IMR-90 (cell line): ENCODE results near the gene PARK7. TPM values are rescaled to one million over a fixed set of nuclear protein-coding genes. Genes with fewer than 3 reads are reported as not detected.

ENCODE experiments used
- ATAC-seq: fragments of 200-7000 bp; cut with Tn5 transposase; 2 replicates; pipeline ENCODE4 v1.9.1; 2020; ENCODE audit warnings: low read depth, mild to moderate bottlenecking, moderate library complexity
- BruUV-seq: library from RNA; stranded (reverse); fragments of 400-500 nt; replicated peaks from 2 replicates; lab custom pipeline; 2021; lab: Mats Ljungman, UMichigan
- CTCF ChIA-PET: fragments of 300-600 bp; formaldehyde crosslinking; extraction: SDS; loops from one replicate; lab custom pipeline; 2021; ENCODE audit warnings: antibody characterized with exemption; lab: Yijun Ruan, JAX
- POLR2A ChIA-PET: fragments of 300-600 bp; sonication (Branson Sonifier 250); formaldehyde crosslinking; loops from one replicate; lab custom pipeline; 2022; ENCODE audit warnings: antibody characterized with exemption; ENCODE audit not compliant: unreplicated experiment; lab: Charles Lee
- DNase-seq: peaks from one replicate; pipeline ENCODE4 v3.0.0; 2013
- H2AFZ ChIP-seq: replicated peaks from 2 replicates; pipeline ENCODE3; 2013; ENCODE audit warnings: low read length, mild to moderate bottlenecking; ENCODE audit not compliant: poor library complexity
- H2AK5ac ChIP-seq: 2 replicates; pipeline ENCODE4 v1.6.1; 2013; ENCODE audit warnings: low read depth, low read length, inconsistent platforms
- H2AK9ac ChIP-seq: replicated peaks from 2 replicates; pipeline ENCODE3; 2013; ENCODE audit warnings: mild to moderate bottlenecking, low read depth, low read length, moderate library complexity; ENCODE audit not compliant: poor library complexity
- H2BK120ac ChIP-seq: 2 replicates; pipeline ENCODE4 v1.6.1; 2013; ENCODE audit warnings: low read depth, low read length, inconsistent platforms
- H2BK15ac ChIP-seq: 3 replicates; pipeline ENCODE4 v1.6.1; 2013; ENCODE audit warnings: low read depth, low read length, inconsistent platforms
- H2BK20ac ChIP-seq: 2 replicates; pipeline ENCODE4 v1.6.1; 2013; ENCODE audit warnings: low read depth, mild to moderate bottlenecking, inconsistent platforms, low read length, moderate library complexity
- H2BK5ac ChIP-seq: 2 replicates; pipeline ENCODE4 v1.6.1; 2013; ENCODE audit warnings: mild to moderate bottlenecking, low read depth, low read length, inconsistent platforms; ENCODE audit not compliant: poor library complexity, severe bottlenecking
- H3K14ac ChIP-seq: replicated peaks from 2 replicates; pipeline ENCODE4 v1.6.1; 2013; ENCODE audit warnings: low read depth, low read length, inconsistent platforms
- H3K18ac ChIP-seq: 2 replicates; pipeline ENCODE4 v1.6.1; 2013; ENCODE audit warnings: low read depth, low read length, control low read depth
- H3K23ac ChIP-seq: 2 replicates; pipeline ENCODE4 v1.6.1; 2013; ENCODE audit warnings: low read depth, low read length, inconsistent platforms
- H3K27ac ChIP-seq: 2 replicates; pipeline ENCODE4 v1.5.1; 2013; ENCODE audit warnings: mild to moderate bottlenecking, control low read depth, low read length; ENCODE audit not compliant: insufficient read depth
- H3K27me3 ChIP-seq: 2 replicates; pipeline ENCODE4 v1.6.1; 2013; ENCODE audit warnings: low read length; ENCODE audit not compliant: control insufficient read depth, insufficient read depth
- H3K36me3 ChIP-seq: 2 replicates; pipeline ENCODE4 v1.6.1; 2013; ENCODE audit warnings: low read length, mixed read lengths; ENCODE audit not compliant: control insufficient read depth, insufficient read depth
- H3K4ac ChIP-seq: 2 replicates; pipeline ENCODE4 v1.6.1; 2013; ENCODE audit warnings: low read depth, low read length, inconsistent platforms
- H3K4me1 ChIP-seq: 2 replicates; pipeline ENCODE4 v1.6.1; 2013; ENCODE audit warnings: low read length, mixed read lengths; ENCODE audit not compliant: control insufficient read depth, insufficient read depth
- H3K4me2 ChIP-seq: 2 replicates; pipeline ENCODE4 v1.6.1; 2013; ENCODE audit warnings: low read depth, mild to moderate bottlenecking, control low read depth, low read length, moderate library complexity
- H3K4me3 ChIP-seq: 2 replicates; pipeline ENCODE4 v1.5.1; 2013; ENCODE audit warnings: low read depth, mild to moderate bottlenecking, control low read depth, low read length, moderate library complexity; ENCODE audit not compliant: insufficient read depth
- H3K56ac ChIP-seq: 2 replicates; pipeline ENCODE4 v1.6.1; 2013; ENCODE audit warnings: low read length, inconsistent platforms; ENCODE audit not compliant: insufficient read depth; ENCODE audit errors: extremely low read depth
- H3K79me1 ChIP-seq, 2 experiments: 2 replicates each; pipeline ENCODE4 v1.6.1; 2013; ENCODE audit warnings: low read length in 2 of 2, inconsistent platforms in 1 of 2, low read depth in 1 of 2
- H3K9ac ChIP-seq: 2 replicates; pipeline ENCODE4 v1.6.1; 2013; ENCODE audit warnings: low read depth, low read length, control low read depth
- H3K9me1 ChIP-seq: 2 replicates; pipeline ENCODE4 v1.6.1; 2013; ENCODE audit warnings: low read length, inconsistent platforms; ENCODE audit not compliant: insufficient read depth
- H3K9me3 ChIP-seq: 2 replicates; pipeline ENCODE4 v1.6.1; 2013; ENCODE audit warnings: low read length; ENCODE audit not compliant: control insufficient read depth, insufficient read depth
- H4K20me1 ChIP-seq: 2 replicates; pipeline ENCODE4 v1.6.1; 2013; ENCODE audit warnings: low read length, inconsistent platforms; ENCODE audit not compliant: insufficient read depth
- H4K5ac ChIP-seq: 2 replicates; pipeline ENCODE4 v1.6.1; 2013; ENCODE audit warnings: mild to moderate bottlenecking, low read depth, low read length, control low read depth
- H4K8ac ChIP-seq, 2 experiments: 2 replicates each; pipeline ENCODE4 v1.6.1; 2013; ENCODE audit warnings: low read depth in 2 of 2, low read length in 2 of 2, control low read depth in 1 of 2, inconsistent platforms in 1 of 2
- H4K91ac ChIP-seq: 2 replicates; pipeline ENCODE4 v1.6.1; 2013; ENCODE audit warnings: low read depth, low read length, inconsistent platforms; ENCODE audit not compliant: insufficient read depth
- MXI1 ChIP-seq: IDR thresholded peaks from 2 replicates; pipeline ENCODE4 v1.6.1; 2012; ENCODE audit warnings: low read depth, mild to moderate bottlenecking, low read length, moderate library complexity, borderline replicate concordance
- RCOR1 ChIP-seq: IDR thresholded peaks from 2 replicates; pipeline ENCODE4 v1.6.1; 2012; ENCODE audit warnings: mild to moderate bottlenecking, low read length, improper control_type of control experiment; ENCODE audit not compliant: insufficient replicate concordance
- WGBS, 2 experiments: methylation state at CpG; one replicate each; pipeline versions ENCODE4 v1.1.5 to v1.1.7; 2013; ENCODE audit warnings: missing lambda C conversion rate in 2 of 2; ENCODE audit not compliant: insufficient read length in 1 of 2; ENCODE audit errors: extremely low coverage in 2 of 2; 5-methylcytosine and 5-hydroxymethylcytosine counted together
- dilution Hi-C: fragments of 300-500 bp; cut with HindIII; formaldehyde crosslinking; loops from one replicate; pipeline ENCODE4 v1.14.3; 2018; ENCODE audit warnings: low sequenced_read_pairs; ENCODE audit not compliant: unreplicated experiment
- in situ Hi-C: fragments of 300-500 bp; cut with MboI; formaldehyde crosslinking; loops from 3 replicates; pipeline ENCODE4 v1.14.3; 2019; ENCODE audit warnings: low sequenced_read_pairs, inconsistent platforms, mixed read lengths
- intact Hi-C: fragments of 100-400 bp; cut with micrococcal nuclease; formaldehyde crosslinking; loops from 2 replicates; pipeline ENCODE4 v1.10.0; 2022
- polyA plus RNA-seq, 3 experiments: library from polyadenylated mRNA; depleted of rRNA; stranded (reverse); fragments of >200 nt; gene quantifications; 2 replicates each; pipeline ENCODE4 v1.2.3, GENCODE V29; 2012; ENCODE audit warnings: low replicate concordance in 1 of 3
- total RNA-seq: library from RNA; depleted of rRNA; stranded (reverse); fragments of >200 nt; gene quantifications from 2 replicates; pipeline ENCODE4 v1.2.3, GENCODE V29; 2012

Gene PARK7
- total and polyA plus RNA-seq, 2 of the 4 experiments (the other 2 are of a cell fraction): 207 to 357 TPM

GRCh38 chr1:8011923-8012858 is 50.7 kb downstream of the PARK7 start:
- ChIA-PET POLR2A (no interaction called here), CTCF (interaction anchor here (0.9 to 5.2 kb wide), 3 partner anchors 28 to 302 kb away, joined by 5 to 27 read pairs (median 5); no protein-coding TSS in a partner anchor)
- H4K20me1 ChIP-seq: peaks cover 55% of the 10 kb centered on the region
- peaks cover 47% of the 10 kb centered on the region for H3K36me3 ChIP-seq
- H2AK9ac ChIP-seq: no peak overlapping the region
- H3K14ac ChIP-seq: no peak overlapping the region
- no peaks in the 10 kb centered on the region for H3K9me3 ChIP-seq
- peak overlapping the region; percentile 32 for H2BK5ac ChIP-seq
- H3K56ac ChIP-seq: no peak overlapping the region
- no peak overlapping the region for H3K4me2 ChIP-seq
- peaks cover 36 to 68% of the 10 kb centered on the region in 2 experiments for H3K79me1 ChIP-seq
- H2AFZ ChIP-seq: no peak overlapping the region
- H4K91ac ChIP-seq: no peak overlapping the region
- no peak overlapping the region for H2BK15ac ChIP-seq
- no peak overlapping the region for H2AK5ac ChIP-seq
- no TSS peak for BruUV-seq
- H3K27me3 ChIP-seq: no peaks in the 10 kb centered on the region
- peak overlapping the region; percentile 4; the same call in 1 of the 2 replicates for H3K18ac ChIP-seq
- H3K4me3 ChIP-seq: no peak overlapping the region
- peak overlapping the region; percentile 11; the same call in 1 of the 2 replicates for H4K5ac ChIP-seq
- H2BK20ac ChIP-seq: no peak overlapping the region
- in situ Hi-C loops (no loop called here), intact Hi-C loops (no loop called here), dilution Hi-C loops (loop anchor here (25.0 kb wide), 1 partner anchor 300 kb away; the partner anchor contains the start of gene SLC45A1)
- H3K9ac ChIP-seq: no peak overlapping the region
- H3K27ac ChIP-seq: peak overlapping the region; percentile 10; the same call in 1 of the 2 replicates
- 0 out of 2 replicates have a peak, but pooled peaks cover 3% of the 10 kb centered on the region for H3K9me1 ChIP-seq
- H4K8ac ChIP-seq: 0 out of 4 replicates have a peak overlapping the region, but pooled peaks of 1 of the 2 experiments have one; percentile 19
- ATAC-seq (no peak), DNase-seq (no peak)
- no peak for TF ChIP-seq RCOR1
- TF ChIP-seq MXI1: no peak
- peaks cover 12% of the 10 kb centered on the region for H3K4me1 ChIP-seq
- H2BK120ac ChIP-seq: no peak overlapping the region
- H3K23ac ChIP-seq: 0 out of 2 replicates have a peak overlapping the region, but pooled peaks have one; percentile 38
- WGBS, 2 experiments: no CpG with 5 or more reads among the region's 7 CpGs
- no peak overlapping the region for H3K4ac ChIP-seq
